ENCODE measurements around the gene C2. TPM values are rescaled to one million over a fixed set of nuclear protein-coding genes. Genes with fewer than 3 reads are reported as not detected.
"Not testable (repeated sequence)": the region's sequence is repeated elsewhere in the genome, so short reads cannot be mapped to it uniquely, and the experiment has no call there.

The C2 gene
- total RNA-seq, 2 experiments from 2014 or later, result 0.57 to 1.3 TPM

- Mint-ChIP-seq H3K4me1 (peaks cover 32% of the 10 kb centered on the region), H3K9me3 (no peaks in the 10 kb centered on the region), H3K36me3 (ENCODE audit: low read depth) (peaks cover 5% of the 10 kb centered on the region), H3K27me3 (peaks cover 14% of the 10 kb centered on the region), H3K27ac (no peak overlapping the region), H3K4me3 (peak overlapping the region; percentile 56)
- DNase-seq, result peak; percentile 63
- CTCF ChIA-PET, result no interaction called here
- POLR2A ChIA-PET, result no interaction called here
These were observed 26.0 kb upstream of the C2 start for GRCh38 chr6:31901415-31901952.

GRCh38 chr6:31901953-31902643 is 25.4 kb upstream of the C2 start, which contains the start of gene ZBTB12:
Gene ZBTB12, minus strand, starts transcription at chr6:31902086. Its CDS starts 781 bp downstream, at chr6:31901305.
- peak; percentile 80 for DNase-seq
- ChIA-PET POLR2A (no interaction called here), CTCF (no interaction called here)
- Mint-ChIP-seq H3K4me1 (peaks cover 30% of the 10 kb centered on the region), H3K4me3 (peak within 1 kb of the TSS; percentile 74), H3K36me3 (ENCODE audit: low read depth) (peaks cover 5% of the 10 kb centered on the region), H3K27ac (peak within 1 kb of the TSS; percentile 78), H3K9me3 (no peaks in the 10 kb centered on the region), H3K27me3 (peaks cover 14% of the 10 kb centered on the region)

- Mint-ChIP-seq H3K9me3 (no peaks in the 10 kb centered on the region), H3K4me3 (no peak overlapping the region), H3K4me1 (peaks cover 27% of the 10 kb centered on the region), H3K27ac (no peak overlapping the region), H3K36me3 (ENCODE audit: low read depth) (no peaks in the 10 kb centered on the region), H3K27me3 (peaks cover 14% of the 10 kb centered on the region)
- no peak for DNase-seq
- CTCF ChIA-PET, result interaction anchor here (1.0 kb wide), 1 partner anchor 14 kb away, joined by 4 read pairs; no protein-coding TSS in a partner anchor
- POLR2A ChIA-PET, result interaction anchor here (0.5 to 0.6 kb wide), 2 partner anchors 27 to 239 kb away, joined by 3 read pairs; partner anchors contain the start of gene GPANK1
These were observed 23.6 kb upstream of the C2 start for GRCh38 chr6:31903957-31904356.

- ChIA-PET POLR2A (no interaction called here), CTCF (interaction anchor here (1.0 kb wide), 1 partner anchor 13 kb away, joined by 4 read pairs; no protein-coding TSS in a partner anchor)
- no peak overlapping the region for H3K4me3 Mint-ChIP-seq
- H3K27ac Mint-ChIP-seq, result no peak overlapping the region
- peaks cover 16% of the 10 kb centered on the region for H3K4me1 Mint-ChIP-seq
- no peaks in the 10 kb centered on the region for H3K9me3 Mint-ChIP-seq
- no peaks in the 10 kb centered on the region for H3K36me3 Mint-ChIP-seq (ENCODE audit: low read depth)
- no peak for DNase-seq
- H3K27me3 Mint-ChIP-seq, result peaks cover 14% of the 10 kb centered on the region
These were observed 22.5 kb upstream of the C2 start for GRCh38 chr6:31905041-31905440.

- Mint-ChIP-seq H3K9me3 (no peaks in the 10 kb centered on the region), H3K4me3 (peak overlapping the region; percentile 9), H3K36me3 (ENCODE audit: low read depth) (no peaks in the 10 kb centered on the region), H3K4me1 (peaks cover 20% of the 10 kb centered on the region), H3K27ac (no peak overlapping the region), H3K27me3 (peaks cover 14% of the 10 kb centered on the region)
- no peak for DNase-seq
- CTCF ChIA-PET, result interaction anchor here (0.8 kb wide), 1 partner anchor 47 kb away, joined by 4 read pairs; no protein-coding TSS in a partner anchor
- POLR2A ChIA-PET, result no interaction called here
These were observed 21.4 kb upstream of the C2 start for GRCh38 chr6:31906122-31906521.

- H3K36me3 Mint-ChIP-seq (ENCODE audit: low read depth); H3K4me3 Mint-ChIP-seq; DNase-seq; H3K9me3 Mint-ChIP-seq; H3K27ac Mint-ChIP-seq; POLR2A ChIA-PET: not testable (repeated sequence)
- CTCF ChIA-PET, result interaction anchor here (0.6 to 1.7 kb wide), 3 partner anchors 11 to 571 kb away, joined by 3 to 4 read pairs (median 4); no protein-coding TSS in a partner anchor
- Mint-ChIP-seq H3K27me3 (peaks cover 14% of the 10 kb centered on the region), H3K4me1 (peaks cover 21% of the 10 kb centered on the region)
These were observed 20.8 kb upstream of the C2 start for GRCh38 chr6:31906727-31907126.

- H3K27me3 Mint-ChIP-seq, result peaks cover 14% of the 10 kb centered on the region
- DNase-seq, result no peak
- CTCF ChIA-PET, result interaction anchor here (0.6 to 1.7 kb wide), 3 partner anchors 11 to 570 kb away, joined by 3 to 4 read pairs (median 3); partner anchors contain the start of gene ATP6V1G2
- no peak overlapping the region for H3K4me3 Mint-ChIP-seq
- no peak overlapping the region for H3K27ac Mint-ChIP-seq
- peaks cover 21% of the 10 kb centered on the region for H3K4me1 Mint-ChIP-seq
- H3K9me3 Mint-ChIP-seq, result no peaks in the 10 kb centered on the region
- POLR2A ChIA-PET, result no interaction called here
- H3K36me3 Mint-ChIP-seq (ENCODE audit: low read depth), result no peaks in the 10 kb centered on the region
These were observed 20.2 kb upstream of the C2 start for GRCh38 chr6:31907158-31907813.

GRCh38 chr6:31908255-31908654 is 19.3 kb upstream of the C2 start:
- not testable (repeated sequence) for DNase-seq; H3K4me3 Mint-ChIP-seq; H3K9me3 Mint-ChIP-seq; H3K36me3 Mint-ChIP-seq (ENCODE audit: low read depth); H3K27ac Mint-ChIP-seq
- ChIA-PET POLR2A (interaction anchor here (0.7 kb wide), 1 partner anchor 340 kb away, joined by 3 read pairs; no protein-coding TSS in a partner anchor), CTCF (interaction anchor here (0.6 to 1.7 kb wide), 3 partner anchors 10 to 362 kb away, joined by 3 read pairs; partner anchors contain the start of genes ATP6V1G2, NELFE and SKIC2)
- Mint-ChIP-seq H3K27me3 (peaks cover 14% of the 10 kb centered on the region), H3K4me1 (peaks cover 13% of the 10 kb centered on the region)

- Mint-ChIP-seq H3K9me3 (no peaks in the 10 kb centered on the region), H3K4me1 (peaks cover 13% of the 10 kb centered on the region), H3K36me3 (ENCODE audit: low read depth) (no peaks in the 10 kb centered on the region), H3K4me3 (no peak overlapping the region), H3K27me3 (peaks cover 10% of the 10 kb centered on the region), H3K27ac (no peak overlapping the region)
- ChIA-PET POLR2A (interaction anchor here (0.7 kb wide), 1 partner anchor 340 kb away, joined by 3 read pairs; no protein-coding TSS in a partner anchor), CTCF (interaction anchor here (0.6 kb wide), 3 partner anchors 42 to 244 kb away, joined by 3 to 4 read pairs (median 3); partner anchors contain the start of genes NELFE and SKIC2)
- no peak for DNase-seq
These were observed 18.7 kb upstream of the C2 start for GRCh38 chr6:31908791-31909190.

- H3K4me3 Mint-ChIP-seq; H3K36me3 Mint-ChIP-seq (ENCODE audit: low read depth); H3K27ac Mint-ChIP-seq; DNase-seq; H3K27me3 Mint-ChIP-seq; POLR2A ChIA-PET; H3K9me3 Mint-ChIP-seq: not testable (repeated sequence)
- H3K4me1 Mint-ChIP-seq, result peaks cover 13% of the 10 kb centered on the region
- CTCF ChIA-PET, result interaction anchor here (0.6 to 0.7 kb wide), 3 partner anchors 42 to 313 kb away, joined by 3 to 4 read pairs (median 3); no protein-coding TSS in a partner anchor
These were observed 18.2 kb upstream of the C2 start for GRCh38 chr6:31909298-31909697.

- no peak overlapping the region for H3K4me3 Mint-ChIP-seq
- ChIA-PET POLR2A (no interaction called here), CTCF (interaction anchor here (0.6 kb wide), 1 partner anchor 9 kb away, joined by 3 read pairs; no protein-coding TSS in a partner anchor)
- no peak overlapping the region for H3K27ac Mint-ChIP-seq
- H3K36me3 Mint-ChIP-seq (ENCODE audit: low read depth), result no peaks in the 10 kb centered on the region
- no peak for DNase-seq
- peaks cover 9% of the 10 kb centered on the region for H3K4me1 Mint-ChIP-seq
- H3K27me3 Mint-ChIP-seq, result no peaks in the 10 kb centered on the region
- no peaks in the 10 kb centered on the region for H3K9me3 Mint-ChIP-seq
These were observed 15.5 kb upstream of the C2 start for GRCh38 chr6:31911826-31912585.

GRCh38 chr6:31915351-31915750 is 12.2 kb upstream of the C2 start:
- no peaks in the 10 kb centered on the region for H3K9me3 Mint-ChIP-seq
- peaks cover 2% of the 10 kb centered on the region for H3K27me3 Mint-ChIP-seq
- no peak overlapping the region for H3K4me3 Mint-ChIP-seq
- H3K27ac Mint-ChIP-seq, result no peak overlapping the region
- H3K4me1 Mint-ChIP-seq, result peaks cover 4% of the 10 kb centered on the region
- POLR2A ChIA-PET, result no interaction called here
- CTCF ChIA-PET, result interaction anchor here (1.6 kb wide), 1 partner anchor 49 kb away, joined by 3 read pairs; no protein-coding TSS in a partner anchor
- H3K36me3 Mint-ChIP-seq (ENCODE audit: low read depth), result no peaks in the 10 kb centered on the region
- DNase-seq, result no peak
